Measurements from ENCODE around the gene IL3RA.
"Not testable (repeated sequence)": the region's sequence is repeated elsewhere in the genome, so short reads cannot be mapped to it uniquely, and the experiment has no call there.

Gene IL3RA

GRCh38 chrX:1398431-1399340 is 62.1 kb downstream of the IL3RA start:
- no peak for DNase-seq (ENCODE audit: low read depth in 2 of 2)

GRCh38 chrX:1400049-1400448 is 63.5 kb downstream of the IL3RA start:
- no peak for DNase-seq (ENCODE audit: low read depth in 2 of 2)

GRCh38 chrX:1400742-1401471 is 64.3 kb downstream of the IL3RA start:
- no peak for DNase-seq (ENCODE audit: low read depth in 2 of 2)

GRCh38 chrX:1401611-1402430 is 65.2 kb downstream of the IL3RA start:
- DNase-seq (ENCODE audit: low read depth in 2 of 2), result no peak

- DNase-seq (ENCODE audit: low read depth in 2 of 2), result no peak
Measured at GRCh38 chrX:1403228-1403627, 66.6 kb downstream of the IL3RA start.

GRCh38 chrX:1403867-1404266 is 67.3 kb downstream of the IL3RA start:
- DNase-seq (ENCODE audit: low read depth in 2 of 2), result not testable (repeated sequence)

GRCh38 chrX:1405769-1406168 is 69.2 kb downstream of the IL3RA start:
- not testable (repeated sequence) for DNase-seq (ENCODE audit: low read depth in 2 of 2)

- no peak for DNase-seq (ENCODE audit: low read depth in 2 of 2)
Measured at GRCh38 chrX:1407035-1407434, 70.5 kb downstream of the IL3RA start.

GRCh38 chrX:1411326-1411725 is 74.7 kb downstream of the IL3RA start:
- DNase-seq (ENCODE audit: low read depth in 2 of 2), result no peak

GRCh38 chrX:1412551-1413161 is 76.1 kb downstream of the IL3RA start:
- DNase-seq (ENCODE audit: low read depth in 2 of 2), result no peak

- no peak for DNase-seq (ENCODE audit: low read depth in 2 of 2)
Measured at GRCh38 chrX:1416327-1416784, 79.8 kb downstream of the IL3RA start.

- no peak for DNase-seq (ENCODE audit: low read depth in 2 of 2)
Measured at GRCh38 chrX:1416965-1417760, 80.6 kb downstream of the IL3RA start.

GRCh38 chrX:1417921-1418771 is 81.6 kb downstream of the IL3RA start:
- DNase-seq (ENCODE audit: low read depth in 2 of 2), result no peak

GRCh38 chrX:1418901-1419544 is 82.4 kb downstream of the IL3RA start:
- DNase-seq (ENCODE audit: low read depth in 2 of 2), result no peak

- DNase-seq (ENCODE audit: low read depth in 2 of 2), result no peak
Measured at GRCh38 chrX:1419545-1420355, 83.2 kb downstream of the IL3RA start.

GRCh38 chrX:1420371-1420770 is 83.8 kb downstream of the IL3RA start:
- no peak for DNase-seq (ENCODE audit: low read depth in 2 of 2)

- no peak for DNase-seq (ENCODE audit: low read depth in 2 of 2)
Measured at GRCh38 chrX:1421433-1422134, 85.0 kb downstream of the IL3RA start.

GRCh38 chrX:1422135-1422465 is 85.5 kb downstream of the IL3RA start:
- no peak for DNase-seq (ENCODE audit: low read depth in 2 of 2)
